BE2C (cell line): ENCODE results near the gene POLE4.

ENCODE experiments used
- DNase-seq: peaks from one replicate; pipeline ENCODE4 v3.0.0-alpha.2; 2020
- H3K27me3 ChIP-seq: fragments of 250-450 bp; sonication (Bioruptor Pico); 2 replicates; pipeline ENCODE4 v1.5.1; 2020; ENCODE audit warnings: mild to moderate bottlenecking
- H3K36me3 ChIP-seq: fragments of 250-450 bp; sonication (Bioruptor Pico); 2 replicates; pipeline ENCODE4 v1.5.1; 2020; ENCODE audit warnings: mild to moderate bottlenecking
- H3K4me1 ChIP-seq: fragments of 250-450 bp; sonication (Bioruptor Pico); 2 replicates; pipeline ENCODE4 v1.5.1; 2020
- H3K4me3 ChIP-seq: 2 replicates; pipeline ENCODE4 v1.5.1; 2011; ENCODE audit warnings: low read depth, low read length
- H3K9me3 ChIP-seq: fragments of 250-450 bp; sonication (Bioruptor Pico); 2 replicates; pipeline ENCODE4 v1.5.1; 2020
- CTCF ChIP-seq: IDR thresholded peaks from 2 replicates; pipeline ENCODE4 v1.5.1; 2012; ENCODE audit warnings: mild to moderate bottlenecking, low read depth, low read length

Gene POLE4

GRCh38 chr2:74925361-74925786, 33.1 kb upstream of the POLE4 start:
- Histone ChIP-seq H3K9me3 (no peaks in the 10 kb centered on the region), H3K27me3 (no peaks in the 10 kb centered on the region), H3K36me3 (no peaks in the 10 kb centered on the region), H3K4me1 (no peaks in the 10 kb centered on the region), H3K4me3 (no peak overlapping the region)
- TF ChIP-seq CTCF: no peak
- DNase-seq: no peak

- Histone ChIP-seq H3K27me3 (no peaks in the 10 kb centered on the region; the same call in 1 of the 2 replicates), H3K4me3 (no peak overlapping the region), H3K4me1 (no peaks in the 10 kb centered on the region), H3K36me3 (no peaks in the 10 kb centered on the region), H3K9me3 (no peaks in the 10 kb centered on the region)
- TF ChIP-seq CTCF: no peak
- no peak for DNase-seq
Measured at GRCh38 chr2:74927621-74928020, 30.8 kb upstream of the POLE4 start.

GRCh38 chr2:74930811-74931486, 27.5 kb upstream of the POLE4 start:
- Histone ChIP-seq H3K27me3 (peaks cover 6% of the 10 kb centered on the region), H3K36me3 (no peaks in the 10 kb centered on the region), H3K4me3 (no peak overlapping the region), H3K4me1 (no peaks in the 10 kb centered on the region), H3K9me3 (no peaks in the 10 kb centered on the region)
- no peak for DNase-seq
- TF ChIP-seq CTCF: no peak

GRCh38 chr2:74931940-74932339, 26.5 kb upstream of the POLE4 start:
- no peak for TF ChIP-seq CTCF
- Histone ChIP-seq H3K27me3 (peaks cover 8% of the 10 kb centered on the region), H3K4me1 (no peaks in the 10 kb centered on the region)

GRCh38 chr2:74935975-74936391, 22.5 kb upstream of the POLE4 start:
- H3K4me1 ChIP-seq: no peaks in the 10 kb centered on the region
- no peak overlapping the region for H3K4me3 ChIP-seq
- no peaks in the 10 kb centered on the region for H3K36me3 ChIP-seq
- no peak for TF ChIP-seq CTCF
- no peaks in the 10 kb centered on the region for H3K9me3 ChIP-seq
- no peak for DNase-seq
- H3K27me3 ChIP-seq: peaks cover 8% of the 10 kb centered on the region

More at GRCh38 chr2:74931940-74932339, 26.5 kb upstream of the POLE4 start:
- DNase-seq: no peak
- Histone ChIP-seq H3K9me3 (no peaks in the 10 kb centered on the region), H3K36me3 (no peaks in the 10 kb centered on the region), H3K4me3 (no peak overlapping the region)

GRCh38 chr2:74937221-74937880, 21.1 kb upstream of the POLE4 start:
- no peak overlapping the region for H3K4me3 ChIP-seq
- peaks cover 8% of the 10 kb centered on the region for H3K27me3 ChIP-seq
- no peak for TF ChIP-seq CTCF
- H3K36me3 ChIP-seq: no peaks in the 10 kb centered on the region
- no peaks in the 10 kb centered on the region for H3K4me1 ChIP-seq
- H3K9me3 ChIP-seq: no peaks in the 10 kb centered on the region
- no peak for DNase-seq
